Natural killer cell (primary cell): Measurements from ENCODE around the gene TMEM183A. TPM values are rescaled to one million over a fixed set of nuclear protein-coding genes. Genes with fewer than 3 reads are reported as not detected.
A peak's percentile ranks its signal among the peaks of the same experiment; 100 is the strongest.
"Not testable (repeated sequence)": the region's sequence is repeated elsewhere in the genome, so short reads cannot be mapped to it uniquely, and the experiment has no call there.

Source experiments
- ATAC-seq, 3 donors: fragments of 150-1000 bp in 2 of 3; fragments of 200-7000 bp in 1 of 3; cut with Tn5 transposase; 1 replicate in 1 of 3; 2 replicates in 2 of 3; pipeline ENCODE4 v1.10.0; 2021; ENCODE audit warnings: mild to moderate bottlenecking in 2 of 3, moderate library complexity in 2 of 3
- DNase-seq, 2 donors: peaks; one replicate each; pipeline versions ENCODE4 v3.0.0 to v3.0.0-alpha.2; 2013 to 2021; ENCODE audit warnings: mixed read lengths in 1 of 2
- H3K27ac ChIP-seq: one replicate; pipeline ENCODE4 v1.5.1; 2013; ENCODE audit warnings: mild to moderate bottlenecking, low read length
- H3K27me3 ChIP-seq: one replicate; pipeline ENCODE4 v1.6.1; 2013; ENCODE audit warnings: low read length; ENCODE audit not compliant: control insufficient read depth, insufficient read depth
- H3K36me3 ChIP-seq: one replicate; pipeline ENCODE4 v1.6.1; 2013; ENCODE audit warnings: low read length; ENCODE audit not compliant: control insufficient read depth, insufficient read depth
- H3K4me1 ChIP-seq: one replicate; pipeline ENCODE4 v1.6.1; 2013; ENCODE audit warnings: low read length; ENCODE audit not compliant: control insufficient read depth, insufficient read depth
- H3K4me3 ChIP-seq: one replicate; pipeline ENCODE4 v1.5.1; 2013; ENCODE audit warnings: low read length
- H3K9me3 ChIP-seq: one replicate; pipeline ENCODE4 v1.6.1; 2013; ENCODE audit warnings: low read length; ENCODE audit not compliant: control insufficient read depth, insufficient read depth
- H3K27ac Mint-ChIP-seq, 2 donors: one replicate each; pipeline ENCODE4 v1.8.0; 2022; ENCODE audit warnings: mild to moderate bottlenecking in 2 of 2, mixed read lengths in 2 of 2, moderate library complexity in 1 of 2
- H3K27me3 Mint-ChIP-seq, 2 donors: one replicate each; pipeline ENCODE4 v1.8.0; 2022; ENCODE audit warnings: low read depth in 2 of 2, mixed read lengths in 2 of 2
- H3K36me3 Mint-ChIP-seq: one replicate; pipeline ENCODE4 v1.8.0; 2022; ENCODE audit warnings: mixed read lengths
- H3K4me1 Mint-ChIP-seq, 2 donors: one replicate each; pipeline ENCODE4 v1.8.0; 2022; ENCODE audit warnings: mixed read lengths in 2 of 2
- H3K4me3 Mint-ChIP-seq: one replicate; pipeline ENCODE4 v1.8.0; 2022; ENCODE audit warnings: mild to moderate bottlenecking, moderate library complexity, mixed read lengths
- H3K9me3 Mint-ChIP-seq, 2 donors: one replicate each; pipeline ENCODE4 v1.8.0; 2022; ENCODE audit warnings: mixed read lengths in 2 of 2
- CTCF ChIP-seq: fragments of 200-600 bp; IDR thresholded peaks from one replicate; pipeline ENCODE4 v1.8.0; 2022; ENCODE audit warnings: antibody characterized with exemption
- WGBS: methylation state at CpG from one replicate; pipeline ENCODE4 v1.1.7; 2013; ENCODE audit warnings: missing lambda C conversion rate; ENCODE audit not compliant: insufficient coverage; 5-methylcytosine and 5-hydroxymethylcytosine counted together
- intact Hi-C: fragments of 100-400 bp; cut with micrococcal nuclease; formaldehyde crosslinking; loops from one replicate; pipeline ENCODE4 v1.14.2; 2022
- total RNA-seq, 4 donors: library from RNA; stranded (reverse); fragments of 120-200 nt in 1 of 4; gene quantifications; one replicate each; pipeline versions ENCODE4 v1.2.3 to v1.2.4, GENCODE V29; 2013 to 2022

The TMEM183A gene
- total RNA-seq, 3 donors from 2014 or later (not counting 1 experiment from before 2014, with no cell fraction given): 127 to 147 (median 143) TPM

- WGBS: 96% methylated on average over 9 of the region's 9 CpGs
- Histone ChIP-seq H3K4me3 (no peak overlapping the region), H3K27ac (no peak overlapping the region), H3K27me3 (no peaks in the 10 kb centered on the region), H3K4me1 (peaks cover 15% of the 10 kb centered on the region), H3K9me3 (no peaks in the 10 kb centered on the region), H3K36me3 (no peaks in the 10 kb centered on the region)
- Mint-ChIP-seq H3K9me3 (no peaks in the 10 kb centered on the region), H3K27ac (no peak overlapping the region), H3K4me3 (no peak overlapping the region), H3K36me3 (no peaks in the 10 kb centered on the region), H3K27me3 (peaks cover 5 to 13% of the 10 kb centered on the region in 2 donors), H3K4me1 (peaks cover 16 to 17% of the 10 kb centered on the region in 2 donors)
- DNase-seq (no peak), ATAC-seq (no peak)
- intact Hi-C loops: no loop called here
- TF ChIP-seq CTCF: no peak
Observed at GRCh38 chr1:203001986-203002385, 5.2 kb upstream of the TMEM183A start.

- H3K9me3 Mint-ChIP-seq: no peaks in the 10 kb centered on the region
- 92% methylated on average over 1 of the region's 1 CpG for WGBS
- H3K4me3 Mint-ChIP-seq: no peak overlapping the region
- H3K36me3 ChIP-seq: no peaks in the 10 kb centered on the region
- peaks cover 15% of the 10 kb centered on the region for H3K4me1 ChIP-seq
- peaks cover 21 to 22% of the 10 kb centered on the region in 2 donors for H3K4me1 Mint-ChIP-seq
- H3K27me3 Mint-ChIP-seq: peaks cover 4 to 5% of the 10 kb centered on the region in 2 donors
- H3K27ac ChIP-seq: no peak overlapping the region
- H3K27ac Mint-ChIP-seq: no peak overlapping the region
- intact Hi-C loops: no loop called here
- no peak overlapping the region for H3K4me3 ChIP-seq
- H3K36me3 Mint-ChIP-seq: no peaks in the 10 kb centered on the region
- no peaks in the 10 kb centered on the region for H3K9me3 ChIP-seq
- ATAC-seq (no peak), DNase-seq (no peak)
- no peak for TF ChIP-seq CTCF
- H3K27me3 ChIP-seq: no peaks in the 10 kb centered on the region
Observed at GRCh38 chr1:203002951-203003350, 4.2 kb upstream of the TMEM183A start.

GRCh38 chr1:203005395-203006142 is 1.6 kb upstream of the TMEM183A start:
- H3K36me3 ChIP-seq: peaks cover 17% of the 10 kb centered on the region
- H3K9me3 Mint-ChIP-seq, DNase-seq, H3K36me3 Mint-ChIP-seq, H3K27me3 Mint-ChIP-seq, H3K27me3 ChIP-seq, ATAC-seq, H3K9me3 ChIP-seq, H3K4me3 ChIP-seq: not testable (repeated sequence)
- H3K4me1 ChIP-seq: peaks cover 14% of the 10 kb centered on the region
- Mint-ChIP-seq H3K27ac (peak overlapping the region; percentile 97 to 98), H3K4me1 (peaks cover 27 to 30% of the 10 kb centered on the region in 2 donors), H3K4me3 (peak overlapping the region; percentile 96)
- 86% methylated on average over 16 of the region's 17 CpGs for WGBS
- peak overlapping the region; percentile 90 for H3K27ac ChIP-seq
- intact Hi-C loops: loop anchor here (2.0 to 5.0 kb wide), 3 partner anchors 19 to 198 kb away; partner anchors contain the start of gene KDM5B

- intact Hi-C loops: loop anchor here (5.0 kb wide), 1 partner anchor 202 kb away; the partner anchor contains the start of gene KDM5B
- Mint-ChIP-seq H3K4me1 (peaks cover 38 to 43% of the 10 kb centered on the region in 2 donors), H3K9me3 (no peaks in the 10 kb centered on the region), H3K36me3 (peaks cover 15% of the 10 kb centered on the region), H3K4me3 (peak overlapping the region; percentile 96), H3K27ac (peak overlapping the region in 1 of 2 donors; percentile 97), H3K27me3 (no peaks in the 10 kb centered on the region)
- Histone ChIP-seq H3K4me3 (no peak overlapping the region), H3K27me3 (no peaks in the 10 kb centered on the region), H3K9me3 (no peaks in the 10 kb centered on the region), H3K4me1 (peaks cover 14% of the 10 kb centered on the region), H3K27ac (no peak overlapping the region), H3K36me3 (peaks cover 36% of the 10 kb centered on the region)
- ATAC-seq (no peak), DNase-seq (no peak)
- TF ChIP-seq CTCF: no peak
- 83% methylated on average over 2 of the region's 3 CpGs for WGBS
Observed at GRCh38 chr1:203009185-203009584, 2.0 kb downstream of the TMEM183A start.
